ENCODE results near the gene COQ8A.

DNA sequence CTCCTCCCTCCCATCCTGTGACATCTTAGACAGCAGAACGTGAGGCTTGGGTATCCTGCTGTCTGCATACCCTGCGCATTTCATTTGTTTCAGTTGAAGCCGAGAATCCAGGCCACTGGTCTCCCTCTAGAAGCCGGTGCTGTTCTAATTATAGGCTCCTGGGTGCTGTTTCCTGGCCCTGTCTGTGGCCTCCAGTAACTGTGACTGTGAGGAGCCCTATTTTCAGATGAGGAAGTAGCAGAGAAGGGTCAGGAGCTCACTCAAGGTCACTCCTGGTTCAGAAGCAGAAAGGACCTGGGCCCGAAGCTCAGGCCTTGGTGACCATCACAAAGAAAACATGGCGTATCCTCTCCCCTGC lies 24.0 kb downstream of the COQ8A start:
- TF ChIP-seq CTCF (conservative IDR thresholded peaks at IDR 0.05; ENCODE audit: low read length) (no peak), EZH2phosphoT487 (IDR thresholded peaks at IDR 0.05; ENCODE audit: borderline replicate concordance) (no peak)
